Pancreas (tissue), 10 donors: ENCODE measurements around the gene IL6ST. TPM values are rescaled to one million over a fixed set of nuclear protein-coding genes. Genes with fewer than 3 reads are reported as not detected.

Experiments
- ATAC-seq, 4 donors: fragments of 200-7000 bp; cut with Tn5 transposase; one replicate each; pipeline versions ENCODE4 v1.8.0 to v1.9.1; 2020; ENCODE audit warnings: mild to moderate bottlenecking in 4 of 4, moderate library complexity in 4 of 4
- DNase-seq, 6 donors: peaks; one replicate each; pipeline ENCODE4 v3.0.0-alpha.2; 2020
- FAIRE-seq: peaks from 2 replicates; lab custom pipeline; 2012; peaks lifted over from hg19 to GRCh38; lab: Jason Lieb, UNC
- H3K27ac ChIP-seq, 4 donors: fragments of 200-600 bp; sonication (generic); 1 replicate in 3 of 4; 2 replicates in 1 of 4; pipeline versions ENCODE4 v1.5.0 to v1.8.0; 2020
- H3K27me3 ChIP-seq, 4 donors: fragments of 200-600 bp; one replicate each; pipeline ENCODE4 v1.8.0; 2021
- H3K36me3 ChIP-seq, 3 donors: fragments of 200-600 bp; sonication (generic) in 1 of 3; one replicate each; pipeline versions ENCODE4 v1.5.0 to v1.8.0; 2020 to 2021
- H3K4me1 ChIP-seq, 3 donors: fragments of 200-600 bp; one replicate each; pipeline ENCODE4 v1.8.0; 2021
- H3K4me3 ChIP-seq, 4 donors: fragments of 200-600 bp; sonication (generic) in 2 of 4; one replicate each; pipeline versions ENCODE4 v1.5.0 to v1.8.0; 2020 to 2021
- H3K9me3 ChIP-seq, 4 donors: fragments of 200-600 bp; one replicate each; pipeline ENCODE4 v1.8.0; 2021
- WGBS, 2 donors: extraction: QIAGEN DNeasy Blood & Tissue Kit; methylation state at CpG; one replicate each; pipeline ENCODE4 v1.1.7; 2013; 5-methylcytosine and 5-hydroxymethylcytosine counted together
- intact Hi-C, 3 donors: fragments of 100-400 bp; cut with DNase I; formaldehyde crosslinking; loops; one replicate each; pipeline versions ENCODE4 v1.11.1 to v1.14.2; 2022
- polyA plus RNA-seq, 2 donors: library from polyadenylated mRNA; stranded (reverse); fragments of 200-250 nt; gene quantifications; one replicate each; pipeline ENCODE4 v1.2.3, GENCODE V29; 2013
- total RNA-seq, 6 donors: library from RNA; stranded (reverse); fragmentation: NEBNext Ultra II Directional in 4 of 6; extraction: Animal tissue kit (Norgen Biotek cat#: 25700) in 4 of 6; gene quantifications; one replicate each; pipeline versions ENCODE4 v1.2.1 to v1.2.4, GENCODE V29; 2021 to 2023
- TF ChIP-seq, protein P1 (sequence below), 4 donors: fragments of 200-600 bp; sonication (generic) in 3 of 4; IDR thresholded peaks; one replicate each; pipeline versions ENCODE4 v1.5.0 to v1.8.0; 2021; ENCODE audit warnings: antibody characterized with exemption in 4 of 4
- donor health status: healthy with polysubstance abuse.
- donor health status: DM: no; HTN: no; CAD: no; lungs with moderate emphysema.
- donor health status: DM: no; HTN: no; CAD: no.
- donor health status: control.
- donor health status: control.
- donor health status: Bipolar disorder and iron deficiency.
- donor health status: DM: yes; HTN: yes; CAD: no.
- donor health status: DM: no; HTN: no; CAD: no.
- donor health status: DM: no; HTN: no; CAD: no.
- donor health status: DM: yes; HTN: yes; CAD: no.

Gene IL6ST
- total and polyA plus RNA-seq, 8 donors: 14.5 to 165 (median 63.6) TPM

DNA sequence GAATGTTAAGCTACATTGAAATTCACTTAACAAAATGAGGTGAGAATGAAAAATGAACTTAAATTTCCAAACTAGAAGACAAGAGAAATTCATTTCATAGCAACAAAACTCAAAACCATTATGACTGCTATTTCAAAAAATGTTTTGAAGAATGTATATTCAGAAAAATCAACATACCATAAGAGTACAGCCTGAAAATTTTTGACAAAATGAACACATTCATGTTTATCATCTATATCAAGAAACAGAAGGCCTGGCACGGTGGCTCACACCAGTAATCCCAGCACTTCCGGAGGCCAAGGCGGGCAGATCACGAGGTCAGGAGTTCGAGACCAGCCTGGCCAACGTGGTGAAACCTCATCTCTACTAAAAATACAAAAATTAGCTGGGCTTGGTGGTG, 4.2 kb upstream of the IL6ST start:
- no peaks in the 10 kb centered on the region for H3K9me3 ChIP-seq
- FAIRE-seq (no peak), ATAC-seq (no peak), DNase-seq (no peak)
- H3K36me3 ChIP-seq: no peaks in the 10 kb centered on the region
- peaks cover 0 to 12% (median 11%) of the 10 kb centered on the region in 3 donors for H3K4me1 ChIP-seq
- no peak overlapping the region for H3K27ac ChIP-seq
- TF ChIP-seq, protein P1, sequence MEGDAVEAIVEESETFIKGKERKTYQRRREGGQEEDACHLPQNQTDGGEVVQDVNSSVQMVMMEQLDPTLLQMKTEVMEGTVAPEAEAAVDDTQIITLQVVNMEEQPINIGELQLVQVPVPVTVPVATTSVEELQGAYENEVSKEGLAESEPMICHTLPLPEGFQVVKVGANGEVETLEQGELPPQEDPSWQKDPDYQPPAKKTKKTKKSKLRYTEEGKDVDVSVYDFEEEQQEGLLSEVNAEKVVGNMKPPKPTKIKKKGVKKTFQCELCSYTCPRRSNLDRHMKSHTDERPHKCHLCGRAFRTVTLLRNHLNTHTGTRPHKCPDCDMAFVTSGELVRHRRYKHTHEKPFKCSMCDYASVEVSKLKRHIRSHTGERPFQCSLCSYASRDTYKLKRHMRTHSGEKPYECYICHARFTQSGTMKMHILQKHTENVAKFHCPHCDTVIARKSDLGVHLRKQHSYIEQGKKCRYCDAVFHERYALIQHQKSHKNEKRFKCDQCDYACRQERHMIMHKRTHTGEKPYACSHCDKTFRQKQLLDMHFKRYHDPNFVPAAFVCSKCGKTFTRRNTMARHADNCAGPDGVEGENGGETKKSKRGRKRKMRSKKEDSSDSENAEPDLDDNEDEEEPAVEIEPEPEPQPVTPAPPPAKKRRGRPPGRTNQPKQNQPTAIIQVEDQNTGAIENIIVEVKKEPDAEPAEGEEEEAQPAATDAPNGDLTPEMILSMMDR (IDR thresholded peaks at IDR 0.05): no peak
- no peaks in the 10 kb centered on the region for H3K27me3 ChIP-seq
- intact Hi-C loops: no loop called here
- H3K4me3 ChIP-seq: no peak overlapping the region
- WGBS, 2 donors: 86 to 98% methylated on average over 6 of the region's 6 CpGs

DNA sequence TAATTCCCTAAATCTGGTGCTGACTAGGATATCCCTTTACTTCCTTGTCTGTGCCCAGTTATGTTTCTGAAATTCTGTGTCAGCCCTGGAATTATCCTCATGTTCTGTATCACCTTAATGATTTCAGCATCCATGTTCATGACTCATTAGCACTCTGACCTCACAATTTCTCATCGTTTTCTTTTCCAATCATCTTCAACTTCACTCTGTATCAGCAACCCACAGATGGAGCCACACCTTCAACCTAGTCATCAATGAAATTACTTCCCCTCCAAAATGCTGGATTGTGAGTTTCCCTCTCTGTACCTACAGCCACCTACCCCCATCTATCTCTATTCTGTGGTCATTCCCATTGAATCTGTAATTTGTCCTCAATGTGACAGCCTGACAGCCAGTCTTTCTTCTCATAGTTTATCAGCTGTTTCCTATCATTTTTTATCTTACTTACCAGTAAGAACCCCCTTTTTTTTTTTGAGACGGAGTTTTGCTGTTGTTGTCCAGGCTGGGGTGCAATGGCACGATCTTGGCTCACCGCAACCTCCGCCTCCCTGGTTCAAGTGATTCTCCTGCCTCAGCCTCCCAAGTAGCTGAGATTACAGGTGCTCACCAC, 3.1 kb upstream of the IL6ST start:
- TF ChIP-seq, protein P1 (IDR thresholded peaks at IDR 0.05): no peak
- H3K36me3 ChIP-seq: no peaks in the 10 kb centered on the region
- no peak for FAIRE-seq
- H3K27me3 ChIP-seq: no peaks in the 10 kb centered on the region
- H3K4me3 ChIP-seq: no peak overlapping the region
- 83 to 90% methylated on average over 5 of the region's 5 CpGs for WGBS, 2 donors
- no peak overlapping the region for H3K27ac ChIP-seq
- H3K4me1 ChIP-seq: peaks cover 0 to 7% (median 6%) of the 10 kb centered on the region in 3 donors
- no peak for DNase-seq
- intact Hi-C loops: no loop called here
- H3K9me3 ChIP-seq: no peaks in the 10 kb centered on the region
- ATAC-seq: no peak

DNA sequence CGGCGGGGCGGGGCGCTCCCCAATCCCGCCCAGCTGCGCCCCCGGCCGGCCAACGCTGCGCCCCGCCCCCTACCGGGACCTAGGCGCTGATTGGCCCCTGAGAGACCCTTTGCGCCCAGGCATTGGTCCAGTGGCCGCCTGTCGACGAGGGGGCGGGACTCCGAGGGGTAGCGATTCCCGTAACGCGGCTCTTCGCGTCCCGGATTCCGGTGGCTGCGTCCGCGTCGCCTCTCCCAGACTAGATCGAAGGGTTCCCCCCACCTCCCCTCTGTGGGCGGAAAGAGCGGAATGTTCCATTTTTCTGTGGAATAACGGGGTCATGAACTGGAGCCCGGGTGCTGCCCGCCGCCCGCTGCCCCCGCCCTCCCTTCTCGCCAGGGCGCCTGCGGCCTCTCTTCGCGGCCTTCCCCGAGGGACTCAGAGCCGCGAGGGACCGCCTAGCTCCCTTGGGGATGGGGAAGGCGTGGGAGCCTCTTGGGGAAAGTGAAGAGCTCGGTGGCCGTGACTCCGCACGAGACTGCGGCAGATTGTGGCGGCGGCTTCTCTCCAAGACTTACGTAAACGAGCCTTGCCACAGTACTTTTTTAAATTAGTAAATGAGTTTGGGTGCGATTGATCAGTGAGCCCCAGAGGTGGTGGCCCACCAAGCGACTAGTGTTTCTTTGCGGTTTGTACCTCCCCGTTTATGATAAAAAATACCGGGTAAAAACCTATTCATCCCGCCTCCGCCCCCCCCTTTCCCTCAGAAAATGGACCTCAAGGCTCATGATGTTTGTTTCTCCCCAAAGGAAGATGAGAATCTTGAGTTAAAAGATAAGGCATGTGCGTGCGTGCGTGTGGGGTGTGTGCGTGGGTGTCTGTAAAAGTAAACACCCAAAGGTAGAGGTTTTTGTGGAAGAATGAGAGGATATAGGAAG, 493 bp upstream of the IL6ST start:
- DNase-seq (peak; percentile 97 to 99 (median 98)), ATAC-seq (peak; percentile 93 to 97 (median 96)), FAIRE-seq (no peak)
- peaks cover 6 to 13% (median 8%) of the 10 kb centered on the region in 3 donors for H3K4me1 ChIP-seq
- 0% methylated on average over 61 to 70 of the region's 70 CpGs for WGBS, 2 donors
- H3K27me3 ChIP-seq: no peaks in the 10 kb centered on the region
- TF ChIP-seq, protein P1 (IDR thresholded peaks at IDR 0.05): peak in 2 of 4 donors; percentile 6 to 17
- intact Hi-C loops: no loop called here
- H3K9me3 ChIP-seq: no peaks in the 10 kb centered on the region
- no peaks in the 10 kb centered on the region for H3K36me3 ChIP-seq
- peak overlapping the region; percentile 98 to 100 (median 99) for H3K27ac ChIP-seq
- peak overlapping the region; percentile 71 to 93 (median 78) for H3K4me3 ChIP-seq

DNA sequence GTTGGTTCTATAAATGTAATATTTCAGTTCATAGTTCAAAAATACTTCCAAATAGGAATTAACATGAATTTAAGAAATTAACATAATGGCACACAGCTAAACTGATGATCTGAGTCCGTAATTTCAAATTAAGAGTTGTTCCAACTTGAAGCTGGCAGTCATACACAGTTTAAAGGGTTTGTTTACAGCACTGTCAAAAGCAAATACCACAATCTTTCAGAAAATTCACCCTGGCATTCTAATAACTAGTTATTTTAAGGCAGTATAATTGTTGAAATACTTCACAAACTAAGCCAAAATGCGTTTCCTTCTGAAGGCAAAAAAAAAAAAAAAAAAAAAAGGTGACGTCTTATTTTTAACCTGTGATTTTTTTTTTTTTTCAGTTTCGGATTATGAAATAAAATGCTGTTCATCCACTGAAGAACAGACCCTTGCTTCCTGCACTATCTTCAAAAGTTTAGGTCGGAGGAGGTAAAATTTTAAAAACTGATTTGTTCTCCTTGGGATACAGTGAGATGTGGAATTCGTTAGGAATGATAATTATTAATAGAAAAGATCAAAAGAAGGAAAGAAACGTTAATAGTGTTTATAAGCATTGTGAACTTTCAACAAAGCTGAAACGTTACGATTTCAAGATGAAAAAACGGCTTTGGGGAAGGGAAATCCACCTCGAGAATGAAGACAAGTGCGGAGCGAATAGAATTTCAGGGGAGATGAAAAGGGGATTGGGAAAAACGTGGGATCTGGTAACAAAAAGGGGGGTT, 850 bp downstream of the IL6ST start:
- FAIRE-seq: no peak
- H3K4me1 ChIP-seq: peaks cover 10 to 27% (median 17%) of the 10 kb centered on the region in 3 donors

More for the DNA sequence above, 850 bp downstream of the IL6ST start:
- H3K36me3 ChIP-seq: no peaks in the 10 kb centered on the region
- 1% methylated on average over 14 of the region's 14 CpGs for WGBS, 2 donors
- TF ChIP-seq, protein P1 (IDR thresholded peaks at IDR 0.05): no peak
- H3K27me3 ChIP-seq: no peaks in the 10 kb centered on the region
- DNase-seq (no peak), ATAC-seq (no peak)
- peak overlapping the region; percentile 71 to 93 (median 78) for H3K4me3 ChIP-seq
- peak overlapping the region; percentile 98 to 100 (median 99) for H3K27ac ChIP-seq
- intact Hi-C loops: no loop called here
- no peaks in the 10 kb centered on the region for H3K9me3 ChIP-seq
